DMS 273 (cell line): ENCODE measurements around the gene SAT2.

ENCODE experiments used
- DNase-seq: peaks from one replicate; lab custom pipeline; 2025; ENCODE audit not compliant: unreplicated experiment; lab: John Stamatoyannopoulos, UW

SAT2 gene

GRCh38 chr17:7592422-7593021 lies 35.1 kb downstream of the SAT2 start:
- no peak for DNase-seq

- no peak for DNase-seq
Measured at GRCh38 chr17:7591596-7591995, 36.0 kb downstream of the SAT2 start.

GRCh38 chr17:7590743-7591142 lies 36.9 kb downstream of the SAT2 start:
- DNase-seq = no peak

DNA sequence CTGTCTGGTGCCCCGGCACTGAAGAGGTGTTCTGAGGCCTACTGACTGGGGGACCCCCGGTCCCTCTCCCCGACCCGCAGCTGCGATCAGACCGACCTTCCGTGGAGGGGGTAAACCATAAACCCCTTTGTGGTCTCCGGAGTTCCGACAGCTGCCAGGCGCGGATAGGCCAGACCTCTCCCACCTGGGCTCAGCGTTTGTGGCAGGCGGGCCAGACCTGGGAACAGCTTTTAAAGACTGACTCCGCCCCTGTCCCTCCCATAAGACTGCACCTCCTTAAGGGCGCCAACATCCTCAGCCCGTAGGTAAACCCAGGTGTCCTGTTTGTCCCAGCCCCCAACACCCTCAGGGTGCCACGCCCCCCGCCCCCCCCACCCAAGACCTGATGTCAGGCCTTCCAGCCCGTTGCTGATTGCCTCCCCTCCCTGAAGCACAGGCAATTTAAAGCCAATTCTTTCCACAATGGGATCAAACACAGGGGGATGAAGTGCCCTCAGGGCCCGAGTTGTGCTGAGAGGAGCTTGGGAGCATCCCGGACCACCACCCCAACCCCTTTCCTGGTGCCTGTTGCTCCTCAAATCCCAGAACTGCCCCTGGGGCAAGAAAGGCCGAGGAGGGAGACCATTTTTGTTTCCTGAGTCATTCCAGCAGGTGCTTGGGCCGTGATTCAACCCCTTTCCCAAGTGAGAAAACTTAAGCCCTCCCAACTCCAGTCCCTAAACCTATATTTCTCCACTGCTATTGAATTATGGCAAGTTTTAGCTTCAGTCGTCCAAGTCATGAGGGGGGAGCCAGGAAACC lies 37.5 kb downstream of the SAT2 start, which contains the start of gene SOX15:
TSS of gene SOX15 (minus strand) at position 204 of the 801 bp plus-strand sequence. CDS start 418 bp downstream, outside the sequence.
- DNase-seq = no peak

- peak; percentile 81 for DNase-seq
Measured at GRCh38 chr17:7589204-7589868, 38.3 kb downstream of the SAT2 start.

- DNase-seq = no peak
Measured at GRCh38 chr17:7588553-7589203, 38.9 kb downstream of the SAT2 start.

GRCh38 chr17:7587420-7588151 lies 40.0 kb downstream of the SAT2 start:
- DNase-seq = no peak

DNA sequence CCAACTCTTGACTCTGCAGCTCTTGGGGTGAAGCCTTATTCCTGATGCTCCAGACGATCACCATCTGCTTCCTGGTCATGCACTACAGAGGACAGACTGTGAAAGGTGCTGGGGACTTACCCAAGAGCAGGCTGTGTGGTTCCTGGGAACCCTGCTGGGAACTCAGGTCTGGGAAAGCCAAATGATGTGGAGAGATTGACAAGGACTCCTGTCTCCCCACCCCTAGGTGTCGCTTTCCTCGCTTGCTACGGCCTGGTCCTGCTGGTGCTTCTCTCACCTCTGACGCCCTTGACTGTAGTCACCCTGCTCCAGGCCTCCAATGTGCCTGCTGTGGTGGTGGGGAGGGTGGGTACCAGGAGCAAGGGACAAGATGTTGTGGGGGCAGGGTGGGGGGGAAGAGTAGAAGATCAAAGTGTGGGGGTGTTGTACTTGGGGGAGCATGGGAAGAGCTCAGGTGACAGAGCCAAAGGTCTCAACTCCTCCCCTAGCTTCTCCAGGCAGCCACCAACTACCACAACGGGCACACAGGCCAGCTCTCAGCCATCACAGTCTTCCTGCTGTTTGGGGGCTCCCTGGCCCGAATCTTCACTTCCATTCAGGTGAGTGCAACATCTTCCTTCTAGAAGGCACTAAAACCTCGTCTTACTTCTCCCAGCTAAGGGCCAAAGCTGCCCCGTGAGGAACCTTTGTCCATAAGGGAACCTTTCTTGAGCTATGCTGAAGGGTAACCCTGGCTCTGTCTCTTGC lies 40.8 kb downstream of the SAT2 start:
- peak; percentile 52 for DNase-seq

DNA sequence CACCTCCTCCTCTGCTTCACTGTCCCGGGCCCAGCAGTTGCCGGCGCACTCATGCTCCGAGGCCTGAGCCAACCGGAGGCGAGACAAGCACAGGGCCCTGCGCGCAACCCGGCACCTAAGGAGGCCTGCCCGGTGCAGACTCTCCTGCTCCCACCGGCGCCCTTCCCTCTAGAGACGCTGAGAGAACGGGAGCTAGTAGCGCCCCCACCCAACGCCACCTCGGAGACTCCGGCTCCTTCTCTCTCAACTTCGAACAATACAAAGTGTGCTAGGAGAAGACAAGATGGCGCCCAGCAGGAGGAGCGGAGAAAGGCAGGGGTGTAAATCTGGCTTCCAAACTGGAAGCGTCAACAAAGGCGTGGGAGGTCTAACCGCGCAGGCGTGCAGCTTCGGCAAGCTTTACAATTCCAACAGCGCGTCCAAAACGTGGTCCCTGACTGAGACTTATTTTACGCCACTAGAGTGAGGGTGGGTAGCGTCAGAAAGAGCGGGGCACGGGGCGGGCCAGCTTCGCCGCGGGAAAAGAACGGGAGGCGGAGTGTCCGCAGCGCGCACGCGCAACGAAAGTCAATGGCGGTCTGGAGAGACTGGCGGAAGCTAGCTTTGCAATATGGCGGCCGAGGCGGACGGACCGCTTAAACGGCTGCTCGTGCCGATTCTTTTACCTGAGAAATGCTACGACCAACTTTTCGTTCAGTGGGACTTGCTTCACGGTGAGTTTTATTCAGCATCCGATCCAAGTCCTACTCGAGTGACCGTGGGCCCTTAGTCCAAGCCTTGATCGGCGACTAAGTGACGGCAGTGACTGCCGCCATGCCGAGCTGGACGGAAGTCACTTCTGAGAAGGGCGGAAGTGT lies 44.1 kb downstream of the SAT2 start, which contains the start of gene MPDU1:
TSS of gene MPDU1 (plus strand) at position 600 of the 857 bp plus-strand sequence. CDS start at position 611, 11 bp downstream.
- peak; percentile 97 for DNase-seq

- no peak for DNase-seq
Measured at GRCh38 chr17:7582396-7583252, 45.0 kb downstream of the SAT2 start.

DNA sequence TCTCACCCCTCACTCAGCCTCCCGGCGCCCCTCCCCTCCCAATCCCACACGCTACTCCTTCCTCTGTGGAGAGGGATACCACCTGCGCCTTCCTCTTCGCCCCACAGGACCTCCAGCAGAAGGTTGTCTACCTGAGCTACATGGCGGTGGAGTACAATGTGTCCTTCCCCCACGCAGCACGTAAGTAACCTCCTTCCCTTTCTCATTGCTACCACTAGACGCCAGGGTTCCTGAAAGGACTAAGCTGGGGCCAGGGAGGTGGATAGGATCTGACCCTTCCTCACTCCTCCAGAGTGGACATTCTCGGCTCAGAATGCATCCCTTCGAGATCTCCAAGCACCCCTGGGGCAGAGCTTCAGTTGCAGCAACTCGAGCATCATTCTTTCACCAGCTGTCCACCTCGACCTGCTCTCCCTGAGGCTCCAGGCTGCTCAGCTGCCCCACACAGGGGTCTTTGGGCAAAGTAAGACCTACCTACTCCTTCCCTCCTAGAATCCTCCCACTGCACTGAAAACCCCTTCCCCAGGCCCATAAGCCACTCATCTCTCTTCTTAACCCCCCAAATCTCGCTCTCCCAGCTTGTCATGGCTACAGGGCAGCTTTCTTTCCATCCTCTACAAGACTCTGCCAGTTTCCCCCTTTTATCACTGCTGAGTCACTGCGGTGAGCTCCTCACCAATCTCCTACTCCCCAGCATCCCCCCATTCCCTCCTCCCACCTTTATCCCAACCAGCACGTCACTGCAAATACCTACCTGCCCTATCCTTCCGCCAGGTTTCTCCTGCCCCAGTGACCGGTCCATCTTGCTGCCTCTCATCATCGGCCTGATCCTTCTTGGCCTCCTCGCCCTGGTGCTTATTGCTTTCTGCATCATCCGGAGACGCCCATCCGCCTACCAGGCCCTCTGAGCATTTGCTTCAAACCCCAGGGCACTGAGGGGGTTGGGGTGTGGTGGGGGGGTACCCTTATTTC lies 46.7 kb downstream of the SAT2 start:
- no peak for DNase-seq

DNA sequence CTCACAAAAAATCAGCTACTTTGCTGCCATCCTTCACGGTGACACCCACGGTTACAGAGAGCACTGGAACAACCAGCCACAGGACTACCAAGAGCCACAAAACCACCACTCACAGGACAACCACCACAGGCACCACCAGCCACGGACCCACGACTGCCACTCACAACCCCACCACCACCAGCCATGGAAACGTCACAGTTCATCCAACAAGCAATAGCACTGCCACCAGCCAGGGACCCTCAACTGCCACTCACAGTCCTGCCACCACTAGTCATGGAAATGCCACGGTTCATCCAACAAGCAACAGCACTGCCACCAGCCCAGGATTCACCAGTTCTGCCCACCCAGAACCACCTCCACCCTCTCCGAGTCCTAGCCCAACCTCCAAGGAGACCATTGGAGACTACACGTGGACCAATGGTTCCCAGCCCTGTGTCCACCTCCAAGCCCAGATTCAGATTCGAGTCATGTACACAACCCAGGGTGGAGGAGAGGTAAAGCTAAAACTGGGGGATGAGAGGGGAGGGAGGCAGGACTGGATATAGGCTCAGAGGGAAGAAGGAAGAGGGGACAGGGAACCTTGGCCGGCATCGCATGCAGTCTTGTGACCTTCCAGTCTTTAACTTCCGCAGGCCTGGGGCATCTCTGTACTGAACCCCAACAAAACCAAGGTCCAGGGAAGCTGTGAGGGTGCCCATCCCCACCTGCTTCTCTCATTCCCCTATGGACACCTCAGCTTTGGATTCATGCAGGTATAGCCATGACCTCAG lies 47.6 kb downstream of the SAT2 start:
- DNase-seq = peak; percentile 73

- DNase-seq = peak; percentile 83
Measured at GRCh38 chr17:7579001-7579833, 48.4 kb downstream of the SAT2 start, which contains the start of gene CD68. CD68 (plus strand) TSS chr17:7579638; CDS start chr17:7579678, 40 bp downstream.

- peak; percentile 28 for DNase-seq
Measured at GRCh38 chr17:7577327-7578199, 50.1 kb downstream of the SAT2 start.
